Caco-2 (cell line): ENCODE measurements around the gene XCR1. TPM values are rescaled to one million over a fixed set of nuclear protein-coding genes. Genes with fewer than 3 reads are reported as not detected.

Source experiments
- BruUV-seq: library from RNA; stranded (reverse); fragments of 400-500 nt; replicated peaks from 2 replicates; lab custom pipeline; 2021; lab: Mats Ljungman, UMichigan
- CTCF ChIA-PET: fragments of 300-600 bp; sonication (Branson Sonifier 250); formaldehyde crosslinking; loops from one replicate; lab custom pipeline; 2022; ENCODE audit warnings: antibody characterized with exemption; lab: Charles Lee
- POLR2A ChIA-PET: fragments of 300-600 bp; sonication (Branson Sonifier 250); formaldehyde crosslinking; loops from one replicate; lab custom pipeline; 2022; ENCODE audit warnings: antibody characterized with exemption; lab: Charles Lee
- DNase-seq, 2 experiments: peaks; one replicate each; pipeline versions ENCODE4 v3.0.0 to v3.0.0-alpha.2; 2020 to 2022
- H3K27me3 ChIP-seq: replicated peaks from 2 replicates; pipeline ENCODE4 v1.6.0; 2011; ENCODE audit warnings: low read length; ENCODE audit not compliant: control insufficient read depth, insufficient read depth
- H3K36me3 ChIP-seq: 2 replicates; pipeline ENCODE4 v1.5.1; 2011; ENCODE audit warnings: low read length; ENCODE audit not compliant: control insufficient read depth, insufficient read depth
- H3K4me1 ChIP-seq: fragments of 250-450 bp; sonication (Bioruptor Pico); 2 replicates; pipeline ENCODE4 v1.5.1; 2020; ENCODE audit warnings: mild to moderate bottlenecking
- H3K4me3 ChIP-seq: 2 replicates; pipeline ENCODE4 v1.5.1; 2011; ENCODE audit warnings: low read depth, mild to moderate bottlenecking, control low read depth, low read length
- H3K9me3 ChIP-seq: fragments of 250-450 bp; sonication (Bioruptor Pico); 2 replicates; pipeline ENCODE4 v1.5.1; 2020; ENCODE audit warnings: mild to moderate bottlenecking, moderate library complexity
- H3K27ac Mint-ChIP-seq: one replicate; pipeline ENCODE4 v1.8.0; 2022; ENCODE audit warnings: mixed read lengths; ENCODE audit not compliant: unreplicated experiment
- H3K27me3 Mint-ChIP-seq: one replicate; pipeline ENCODE4 v1.8.0; 2022; ENCODE audit warnings: mixed read lengths; ENCODE audit not compliant: insufficient read depth, unreplicated experiment
- H3K36me3 Mint-ChIP-seq: one replicate; pipeline ENCODE4 v1.8.0; 2022; ENCODE audit warnings: mild to moderate bottlenecking, mixed read lengths; ENCODE audit not compliant: insufficient read depth, unreplicated experiment
- H3K4me1 Mint-ChIP-seq: one replicate; pipeline ENCODE4 v1.8.0; 2022; ENCODE audit warnings: low read depth, mixed read lengths; ENCODE audit not compliant: unreplicated experiment
- H3K4me3 Mint-ChIP-seq: one replicate; pipeline ENCODE4 v1.8.0; 2022; ENCODE audit warnings: mild to moderate bottlenecking, moderate library complexity, mixed read lengths; ENCODE audit not compliant: unreplicated experiment
- H3K9me3 Mint-ChIP-seq: one replicate; pipeline ENCODE4 v1.8.0; 2022; ENCODE audit warnings: mixed read lengths; ENCODE audit not compliant: unreplicated experiment
- intact Hi-C: fragments of 100-400 bp; cut with micrococcal nuclease; formaldehyde crosslinking; loops from one replicate; pipeline ENCODE4 v1.10.0; 2022; ENCODE audit not compliant: unreplicated experiment
- total RNA-seq: library from RNA; stranded (reverse); gene quantifications from 2 replicates; pipeline ENCODE4 v1.2.3, GENCODE V29; 2022
- TF ChIP-seq, protein P1 (sequence below), 2 experiments: fragments of 200-600 bp in 1 of 2; IDR thresholded peaks; 1 replicate in 1 of 2; 2 replicates in 1 of 2; pipeline versions ENCODE4 v1.5.1 to v1.8.0; 2011 to 2022; ENCODE audit warnings: antibody characterized with exemption in 1 of 2, control low read depth in 1 of 2, inconsistent platforms in 1 of 2, low read depth in 1 of 2, low read length in 1 of 2, mild to moderate bottlenecking in 1 of 2, moderate library complexity in 1 of 2; ENCODE audit not compliant: insufficient read depth in 1 of 2, severe bottlenecking in 1 of 2, unreplicated experiment in 1 of 2

XCR1 gene
- total RNA-seq, 1 experiment from 2014 or later = not detected

GRCh38 chr3:46060551-46060950 lies 33.3 kb upstream of the XCR1 start:
- TF ChIP-seq, protein P1, sequence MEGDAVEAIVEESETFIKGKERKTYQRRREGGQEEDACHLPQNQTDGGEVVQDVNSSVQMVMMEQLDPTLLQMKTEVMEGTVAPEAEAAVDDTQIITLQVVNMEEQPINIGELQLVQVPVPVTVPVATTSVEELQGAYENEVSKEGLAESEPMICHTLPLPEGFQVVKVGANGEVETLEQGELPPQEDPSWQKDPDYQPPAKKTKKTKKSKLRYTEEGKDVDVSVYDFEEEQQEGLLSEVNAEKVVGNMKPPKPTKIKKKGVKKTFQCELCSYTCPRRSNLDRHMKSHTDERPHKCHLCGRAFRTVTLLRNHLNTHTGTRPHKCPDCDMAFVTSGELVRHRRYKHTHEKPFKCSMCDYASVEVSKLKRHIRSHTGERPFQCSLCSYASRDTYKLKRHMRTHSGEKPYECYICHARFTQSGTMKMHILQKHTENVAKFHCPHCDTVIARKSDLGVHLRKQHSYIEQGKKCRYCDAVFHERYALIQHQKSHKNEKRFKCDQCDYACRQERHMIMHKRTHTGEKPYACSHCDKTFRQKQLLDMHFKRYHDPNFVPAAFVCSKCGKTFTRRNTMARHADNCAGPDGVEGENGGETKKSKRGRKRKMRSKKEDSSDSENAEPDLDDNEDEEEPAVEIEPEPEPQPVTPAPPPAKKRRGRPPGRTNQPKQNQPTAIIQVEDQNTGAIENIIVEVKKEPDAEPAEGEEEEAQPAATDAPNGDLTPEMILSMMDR (IDR thresholded peaks at IDR 0.05; ENCODE audit: insufficient read depth in 1 of 2, low read depth in 1 of 2, low read length in 1 of 2, severe bottlenecking in 1 of 2, unreplicated experiment in 1 of 2) = no peak
- H3K4me3 Mint-ChIP-seq = no peak overlapping the region
- Histone ChIP-seq H3K9me3 (no peaks in the 10 kb centered on the region), H3K36me3 (no peaks in the 10 kb centered on the region), H3K27me3 (no peaks in the 10 kb centered on the region), H3K4me1 (no peaks in the 10 kb centered on the region), H3K4me3 (no peak overlapping the region)
- peaks cover 2% of the 10 kb centered on the region for H3K27me3 Mint-ChIP-seq
- no peaks in the 10 kb centered on the region for H3K36me3 Mint-ChIP-seq
- BruUV-seq = no TSS peak
- H3K9me3 Mint-ChIP-seq = no peaks in the 10 kb centered on the region
- ChIA-PET POLR2A (no interaction called here), CTCF (no interaction called here)
- no peak overlapping the region for H3K27ac Mint-ChIP-seq
- H3K4me1 Mint-ChIP-seq = peaks cover 5% of the 10 kb centered on the region
- intact Hi-C loops = no loop called here
- no peak for DNase-seq

- TF ChIP-seq, protein P1 (IDR thresholded peaks at IDR 0.05; ENCODE audit: insufficient read depth in 1 of 2, low read depth in 1 of 2, low read length in 1 of 2, severe bottlenecking in 1 of 2, unreplicated experiment in 1 of 2) = no peak
- H3K9me3 Mint-ChIP-seq = no peaks in the 10 kb centered on the region
- peaks cover 11% of the 10 kb centered on the region for H3K4me1 Mint-ChIP-seq
- no peaks in the 10 kb centered on the region for H3K36me3 Mint-ChIP-seq
- H3K27me3 Mint-ChIP-seq = peaks cover 2% of the 10 kb centered on the region
- Histone ChIP-seq H3K9me3 (no peaks in the 10 kb centered on the region), H3K36me3 (no peaks in the 10 kb centered on the region), H3K4me1 (peaks cover 3% of the 10 kb centered on the region; the same call in 1 of the 2 replicates), H3K27me3 (no peaks in the 10 kb centered on the region), H3K4me3 (no peak overlapping the region)
- H3K27ac Mint-ChIP-seq = no peak overlapping the region
- no peak for DNase-seq
- H3K4me3 Mint-ChIP-seq = no peak overlapping the region
- ChIA-PET CTCF (no interaction called here), POLR2A (no interaction called here)
- no TSS peak for BruUV-seq
- intact Hi-C loops = no loop called here
These were observed 32.1 kb upstream of the XCR1 start for GRCh38 chr3:46059432-46059831.

DNA sequence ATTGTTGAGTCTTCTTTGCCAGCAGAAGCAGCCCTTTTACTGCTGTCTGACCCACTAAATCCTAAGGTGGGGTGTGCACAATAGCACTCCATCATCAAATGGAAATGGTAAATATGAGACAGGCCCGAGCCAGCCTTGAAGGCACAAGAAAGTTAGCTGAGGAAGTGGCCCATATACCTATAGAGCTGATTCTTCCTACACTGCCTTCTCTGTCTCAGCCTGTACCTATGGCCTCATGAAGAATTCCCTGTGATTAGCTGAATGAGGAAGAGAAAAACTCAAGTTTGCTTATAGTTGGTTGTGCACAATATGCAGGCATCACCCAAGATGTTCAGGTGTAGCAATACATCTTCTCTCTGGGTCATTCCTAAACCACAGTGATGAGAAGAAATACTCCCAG lies 31.7 kb upstream of the XCR1 start:
- H3K27me3 Mint-ChIP-seq = peaks cover 2% of the 10 kb centered on the region
- peaks cover 16% of the 10 kb centered on the region for H3K4me1 Mint-ChIP-seq
- intact Hi-C loops = no loop called here
- H3K36me3 ChIP-seq = no peaks in the 10 kb centered on the region
- H3K27me3 ChIP-seq = no peaks in the 10 kb centered on the region
- DNase-seq = no peak
- POLR2A ChIA-PET = no interaction called here
- no peak overlapping the region for H3K27ac Mint-ChIP-seq
- H3K4me3 ChIP-seq = no peak overlapping the region
- no TSS peak for BruUV-seq
- peaks cover 4% of the 10 kb centered on the region for H3K9me3 Mint-ChIP-seq
- no peaks in the 10 kb centered on the region for H3K9me3 ChIP-seq
- no peak overlapping the region for H3K4me3 Mint-ChIP-seq
- no peaks in the 10 kb centered on the region for H3K36me3 Mint-ChIP-seq
- peaks cover 5% of the 10 kb centered on the region; the same call in 1 of the 2 replicates for H3K4me1 ChIP-seq
- CTCF ChIA-PET = no interaction called here
- TF ChIP-seq, protein P1 (IDR thresholded peaks at IDR 0.05; ENCODE audit: insufficient read depth in 1 of 2, low read depth in 1 of 2, low read length in 1 of 2, severe bottlenecking in 1 of 2, unreplicated experiment in 1 of 2) = no peak
